ENCODE data around the gene DEFB119. TPM values are rescaled to one million over a fixed set of nuclear protein-coding genes. Genes with fewer than 3 reads are reported as not detected.

Gene DEFB119
- total RNA-seq, 1 donor, result not detected

DNA sequence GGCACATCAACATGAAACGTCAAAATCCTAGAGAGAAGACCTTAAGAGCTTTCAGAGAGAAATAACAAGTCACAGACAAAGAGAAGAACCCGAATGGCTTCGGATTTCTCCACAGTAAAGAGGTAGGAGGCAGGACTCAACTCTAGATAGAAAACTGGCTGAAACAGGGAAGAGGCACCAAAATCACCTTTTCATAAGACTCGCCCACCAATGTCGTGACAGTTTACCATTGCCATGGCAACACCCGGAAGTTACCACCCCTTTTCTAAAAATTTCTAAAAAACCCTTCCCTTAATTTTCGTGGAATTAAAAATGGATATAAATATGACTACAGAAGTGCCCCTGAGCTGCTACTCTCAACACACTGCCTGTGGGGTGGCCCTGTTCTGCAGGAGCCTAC is 27.9 kb upstream of the DEFB119 start:
- TF ChIP-seq, protein P1, sequence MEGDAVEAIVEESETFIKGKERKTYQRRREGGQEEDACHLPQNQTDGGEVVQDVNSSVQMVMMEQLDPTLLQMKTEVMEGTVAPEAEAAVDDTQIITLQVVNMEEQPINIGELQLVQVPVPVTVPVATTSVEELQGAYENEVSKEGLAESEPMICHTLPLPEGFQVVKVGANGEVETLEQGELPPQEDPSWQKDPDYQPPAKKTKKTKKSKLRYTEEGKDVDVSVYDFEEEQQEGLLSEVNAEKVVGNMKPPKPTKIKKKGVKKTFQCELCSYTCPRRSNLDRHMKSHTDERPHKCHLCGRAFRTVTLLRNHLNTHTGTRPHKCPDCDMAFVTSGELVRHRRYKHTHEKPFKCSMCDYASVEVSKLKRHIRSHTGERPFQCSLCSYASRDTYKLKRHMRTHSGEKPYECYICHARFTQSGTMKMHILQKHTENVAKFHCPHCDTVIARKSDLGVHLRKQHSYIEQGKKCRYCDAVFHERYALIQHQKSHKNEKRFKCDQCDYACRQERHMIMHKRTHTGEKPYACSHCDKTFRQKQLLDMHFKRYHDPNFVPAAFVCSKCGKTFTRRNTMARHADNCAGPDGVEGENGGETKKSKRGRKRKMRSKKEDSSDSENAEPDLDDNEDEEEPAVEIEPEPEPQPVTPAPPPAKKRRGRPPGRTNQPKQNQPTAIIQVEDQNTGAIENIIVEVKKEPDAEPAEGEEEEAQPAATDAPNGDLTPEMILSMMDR (IDR thresholded peaks at IDR 0.05; ENCODE audit: extremely low read depth, low read depth, low read length), result no peak
- Histone ChIP-seq H3K79me2 (ENCODE audit: insufficient read depth, low read length) (no peaks in the 10 kb centered on the region), H3K27me3 (ENCODE audit: insufficient read depth, low read length) (no peaks in the 10 kb centered on the region)

DNA sequence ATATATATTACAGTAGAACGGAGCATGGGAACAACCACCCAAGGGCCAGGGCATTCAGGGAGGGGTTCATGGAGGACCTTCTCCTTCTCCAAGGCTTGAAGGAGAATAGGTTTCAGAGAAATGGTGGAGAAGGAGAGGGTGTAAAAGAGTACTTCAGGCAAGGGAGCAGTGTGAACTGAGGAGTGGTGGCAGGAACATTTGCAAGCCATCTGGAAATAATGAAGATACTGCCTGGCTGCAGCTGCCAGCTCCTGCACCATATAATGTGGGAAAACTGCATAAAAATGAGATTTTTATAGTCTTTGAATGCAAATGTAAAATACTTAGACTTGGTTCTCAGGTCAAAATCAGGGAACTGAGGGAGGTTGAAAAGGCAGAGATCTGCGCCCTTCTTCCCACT is 25.3 kb upstream of the DEFB119 start:
- TF ChIP-seq, protein P1 (IDR thresholded peaks at IDR 0.05; ENCODE audit: extremely low read depth, low read depth, low read length), result no peak
- no peak for DNase-seq (ENCODE audit: insufficient read length, low spot score, missing footprints)
- Histone ChIP-seq H3K27ac (ENCODE audit: low read depth, low read length) (no peak overlapping the region), H3K27me3 (ENCODE audit: insufficient read depth, low read length) (no peaks in the 10 kb centered on the region), H2AFZ (ENCODE audit: low read length) (no peak overlapping the region), H4K20me1 (ENCODE audit: insufficient read depth, low read length) (no peaks in the 10 kb centered on the region), H3K79me2 (ENCODE audit: insufficient read depth, low read length) (no peaks in the 10 kb centered on the region), H3K4me3 (ENCODE audit: insufficient read depth, low read length) (no peak overlapping the region), H3K4me2 (ENCODE audit: insufficient read depth, low read length) (no peak overlapping the region), H3K4me1 (ENCODE audit: insufficient read depth, low read length) (no peaks in the 10 kb centered on the region), H3K9me3 (ENCODE audit: low read depth, low read length) (no peaks in the 10 kb centered on the region), H3K36me3 (ENCODE audit: insufficient read depth, low read length) (no peaks in the 10 kb centered on the region)

More for the DNA sequence above, 27.9 kb upstream of the DEFB119 start:
- Histone ChIP-seq H2AFZ (ENCODE audit: low read length) (no peak overlapping the region), H3K27ac (ENCODE audit: low read depth, low read length) (no peak overlapping the region), H3K36me3 (ENCODE audit: insufficient read depth, low read length) (no peaks in the 10 kb centered on the region), H3K4me3 (ENCODE audit: insufficient read depth, low read length) (no peak overlapping the region), H4K20me1 (ENCODE audit: insufficient read depth, low read length) (no peaks in the 10 kb centered on the region), H3K4me2 (ENCODE audit: insufficient read depth, low read length) (no peak overlapping the region), H3K9me3 (ENCODE audit: low read depth, low read length) (no peaks in the 10 kb centered on the region), H3K4me1 (ENCODE audit: insufficient read depth, low read length) (no peaks in the 10 kb centered on the region)
- no peak for DNase-seq (ENCODE audit: insufficient read length, low spot score, missing footprints)

DNA sequence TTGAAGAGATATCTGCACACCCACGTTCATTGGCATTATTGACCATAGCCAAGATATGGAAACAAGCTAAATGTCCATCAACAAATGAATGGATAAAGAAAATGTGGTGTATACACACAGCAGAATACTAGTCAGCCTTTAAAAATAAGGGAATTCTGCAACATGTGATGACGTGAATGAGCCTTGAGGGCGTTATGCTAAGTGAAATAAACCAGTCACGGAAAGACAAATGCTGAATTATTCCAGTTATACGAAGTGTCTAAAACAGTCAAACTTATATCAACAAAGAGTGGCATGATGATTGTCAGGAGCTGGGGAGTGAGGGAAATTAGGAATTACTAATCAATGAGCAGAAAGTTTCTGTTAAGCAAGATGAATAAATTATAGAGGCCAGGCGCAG is 24.0 kb upstream of the DEFB119 start:
- Histone ChIP-seq H3K4me1 (ENCODE audit: insufficient read depth, low read length) (no peaks in the 10 kb centered on the region), H3K4me3 (ENCODE audit: insufficient read depth, low read length) (no peak overlapping the region), H3K9me3 (ENCODE audit: low read depth, low read length) (no peaks in the 10 kb centered on the region), H3K27me3 (ENCODE audit: insufficient read depth, low read length) (no peaks in the 10 kb centered on the region), H3K36me3 (ENCODE audit: insufficient read depth, low read length) (no peaks in the 10 kb centered on the region), H3K79me2 (ENCODE audit: insufficient read depth, low read length) (no peaks in the 10 kb centered on the region), H3K27ac (ENCODE audit: low read depth, low read length) (no peak overlapping the region), H4K20me1 (ENCODE audit: insufficient read depth, low read length) (no peaks in the 10 kb centered on the region), H3K4me2 (ENCODE audit: insufficient read depth, low read length) (no peak overlapping the region), H2AFZ (ENCODE audit: low read length) (no peak overlapping the region)
- TF ChIP-seq, protein P1 (IDR thresholded peaks at IDR 0.05; ENCODE audit: extremely low read depth, low read depth, low read length), result no peak
- no peak for DNase-seq (ENCODE audit: insufficient read length, low spot score, missing footprints)

DNA sequence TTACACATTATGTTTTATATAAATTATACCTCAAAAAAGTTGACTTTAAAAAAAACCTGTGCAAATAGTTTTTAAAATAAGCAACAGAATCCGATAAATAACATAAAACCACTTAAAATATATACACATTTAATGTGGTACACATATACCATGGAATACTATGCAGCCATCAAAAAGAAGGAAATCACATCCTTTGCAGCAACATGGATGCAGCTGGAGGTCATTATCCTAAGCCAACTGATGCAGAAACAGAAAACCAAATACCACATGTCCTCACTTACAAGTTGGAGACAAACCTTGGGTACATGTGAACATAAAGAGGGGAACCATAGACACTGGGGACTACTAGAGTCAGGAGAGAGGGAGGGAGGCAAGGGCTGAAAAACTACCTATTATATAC is 19.6 kb upstream of the DEFB119 start:
- Histone ChIP-seq H3K4me2 (ENCODE audit: insufficient read depth, low read length) (no peak overlapping the region), H3K79me2 (ENCODE audit: insufficient read depth, low read length) (no peaks in the 10 kb centered on the region), H3K36me3 (ENCODE audit: insufficient read depth, low read length) (no peaks in the 10 kb centered on the region), H3K27ac (ENCODE audit: low read depth, low read length) (no peak overlapping the region), H2AFZ (ENCODE audit: low read length) (no peak overlapping the region), H4K20me1 (ENCODE audit: insufficient read depth, low read length) (no peaks in the 10 kb centered on the region), H3K4me3 (ENCODE audit: insufficient read depth, low read length) (no peak overlapping the region), H3K4me1 (ENCODE audit: insufficient read depth, low read length) (no peaks in the 10 kb centered on the region), H3K9me3 (ENCODE audit: low read depth, low read length) (no peaks in the 10 kb centered on the region), H3K27me3 (ENCODE audit: insufficient read depth, low read length) (no peaks in the 10 kb centered on the region)
- DNase-seq (ENCODE audit: insufficient read length, low spot score, missing footprints), result no peak
- TF ChIP-seq, protein P1 (IDR thresholded peaks at IDR 0.05; ENCODE audit: extremely low read depth, low read depth, low read length), result no peak
